ENCODE results near the gene B3GALT5.
"Not testable (repeated sequence)": the region's sequence is repeated elsewhere in the genome, so short reads cannot be mapped to it uniquely, and the experiment has no call there.

Gene B3GALT5, protein sequence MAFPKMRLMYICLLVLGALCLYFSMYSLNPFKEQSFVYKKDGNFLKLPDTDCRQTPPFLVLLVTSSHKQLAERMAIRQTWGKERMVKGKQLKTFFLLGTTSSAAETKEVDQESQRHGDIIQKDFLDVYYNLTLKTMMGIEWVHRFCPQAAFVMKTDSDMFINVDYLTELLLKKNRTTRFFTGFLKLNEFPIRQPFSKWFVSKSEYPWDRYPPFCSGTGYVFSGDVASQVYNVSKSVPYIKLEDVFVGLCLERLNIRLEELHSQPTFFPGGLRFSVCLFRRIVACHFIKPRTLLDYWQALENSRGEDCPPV

DNA sequence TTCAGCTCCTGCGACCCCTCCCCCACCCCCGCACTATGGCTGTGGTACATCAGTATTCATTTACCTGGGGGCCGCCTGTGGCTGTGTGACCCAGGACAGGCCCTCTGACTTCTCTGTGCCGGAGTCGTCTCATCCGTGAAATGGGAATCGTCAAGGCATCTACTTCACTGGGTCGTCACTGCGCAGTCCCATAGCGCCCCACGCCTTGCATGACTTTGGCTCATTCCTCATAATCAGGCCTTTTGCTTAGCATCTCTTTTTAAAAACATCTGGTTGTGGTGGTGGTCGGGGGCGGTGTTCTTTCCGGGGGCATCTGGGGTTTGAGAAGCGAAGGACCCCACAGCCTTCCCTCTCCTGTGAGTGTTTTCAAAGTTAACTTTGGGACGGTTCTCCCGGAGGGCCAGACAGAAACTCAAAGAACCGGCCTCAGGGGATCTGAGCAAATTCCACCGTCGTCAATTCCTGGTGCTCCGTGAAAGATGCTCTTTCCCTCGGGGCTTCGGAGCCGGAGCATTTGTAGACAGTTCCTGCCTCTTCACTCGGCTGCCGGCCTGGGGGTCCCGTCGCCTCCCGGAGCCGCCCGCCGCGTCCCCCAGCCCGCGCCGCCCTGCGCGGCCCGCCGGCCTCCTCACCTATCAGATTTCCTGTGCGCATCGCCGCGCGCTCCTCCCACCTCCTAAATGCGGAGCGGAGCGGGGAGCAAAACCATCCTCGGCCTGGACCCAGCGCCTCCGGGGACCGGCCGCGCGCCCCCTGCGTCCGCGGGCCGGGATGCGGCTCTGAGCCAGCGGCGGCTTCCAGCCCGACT is at the start of gene B3GALT5:
TSS of gene B3GALT5 (plus strand) at position 708 of the 808 bp plus-strand sequence. CDS start 47,620 bp downstream, outside the sequence.
- DNase-seq (ENCODE audit: low read depth in 2 of 3, low spot score in 1 of 3), result no peak

GRCh38 chr21:39564200-39564599 is 48.5 kb upstream of the B3GALT5 start:
- DNase-seq (ENCODE audit: low read depth in 2 of 3, low spot score in 1 of 3), result no peak

GRCh38 chr21:39567180-39567972 is 45.4 kb upstream of the B3GALT5 start:
- DNase-seq (ENCODE audit: low read depth in 2 of 3, low spot score in 1 of 3), result no peak

GRCh38 chr21:39568361-39568760 is 44.4 kb upstream of the B3GALT5 start:
- DNase-seq (ENCODE audit: low read depth in 2 of 3, low spot score in 1 of 3), result no peak

GRCh38 chr21:39575775-39576174 is 37.0 kb upstream of the B3GALT5 start:
- DNase-seq (ENCODE audit: low read depth in 2 of 3, low spot score in 1 of 3), result no peak

DNA sequence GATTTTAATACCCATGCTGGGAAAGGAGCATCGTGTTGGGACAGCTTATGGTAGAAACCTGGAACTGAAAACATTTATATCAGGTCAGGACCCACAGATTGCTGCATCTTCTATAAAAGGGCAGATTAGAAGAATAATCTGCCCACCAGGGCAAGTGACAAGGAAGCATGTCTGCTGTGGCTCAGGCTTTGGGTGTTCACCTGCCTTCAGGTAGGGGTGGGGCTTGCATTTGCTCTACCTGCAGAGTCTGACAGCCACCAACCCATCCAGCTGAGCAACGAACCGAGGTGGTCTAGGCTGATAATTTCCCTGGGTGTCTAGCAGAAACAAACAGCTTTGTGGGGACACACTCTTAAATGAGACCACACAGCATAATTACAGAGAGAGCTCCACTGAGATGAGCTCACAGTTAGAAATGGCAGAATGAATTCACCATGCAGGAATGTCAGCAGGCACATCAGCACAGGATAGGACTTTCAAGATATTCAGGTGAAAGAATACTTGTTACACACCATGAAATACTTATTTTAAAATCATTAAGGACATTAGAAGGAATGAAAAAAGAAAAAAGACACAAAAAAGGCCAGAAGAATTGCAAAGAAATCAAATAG is 36.1 kb upstream of the B3GALT5 start:
- DNase-seq (ENCODE audit: low read depth in 2 of 3, low spot score in 1 of 3), result no peak

GRCh38 chr21:39579734-39580332 is 32.9 kb upstream of the B3GALT5 start:
- no peak for DNase-seq (ENCODE audit: low read depth in 2 of 3, low spot score in 1 of 3)

DNA sequence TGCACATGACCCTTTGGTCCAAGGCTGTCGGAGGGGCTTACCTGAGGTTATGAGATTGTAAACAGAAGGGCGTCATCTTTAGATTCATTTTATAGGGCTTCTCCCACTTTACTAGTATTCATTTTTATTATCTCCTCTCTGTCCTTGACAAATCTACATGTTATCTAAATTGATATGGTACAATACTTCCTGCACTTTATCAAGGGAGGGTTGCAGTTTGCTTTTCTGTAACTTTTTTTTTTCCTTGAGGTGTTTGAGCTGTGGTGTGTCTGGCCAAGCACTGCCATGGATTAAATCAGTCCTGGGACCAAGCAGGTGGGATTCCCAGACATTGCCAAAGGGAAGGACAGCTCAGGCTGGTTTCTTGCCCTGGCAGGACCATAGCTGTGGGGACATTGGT is 32.0 kb upstream of the B3GALT5 start:
- DNase-seq (ENCODE audit: low read depth in 2 of 3, low spot score in 1 of 3), result no peak

GRCh38 chr21:39581414-39581813 is 31.3 kb upstream of the B3GALT5 start:
- DNase-seq (ENCODE audit: low read depth in 2 of 3, low spot score in 1 of 3), result no peak

- DNase-seq (ENCODE audit: low read depth in 2 of 3, low spot score in 1 of 3), result no peak
Measured at GRCh38 chr21:39582749-39583148, 30.0 kb upstream of the B3GALT5 start.

- DNase-seq (ENCODE audit: low read depth in 2 of 3, low spot score in 1 of 3), result not testable (repeated sequence)
Measured at GRCh38 chr21:39583586-39583985, 29.2 kb upstream of the B3GALT5 start.

DNA sequence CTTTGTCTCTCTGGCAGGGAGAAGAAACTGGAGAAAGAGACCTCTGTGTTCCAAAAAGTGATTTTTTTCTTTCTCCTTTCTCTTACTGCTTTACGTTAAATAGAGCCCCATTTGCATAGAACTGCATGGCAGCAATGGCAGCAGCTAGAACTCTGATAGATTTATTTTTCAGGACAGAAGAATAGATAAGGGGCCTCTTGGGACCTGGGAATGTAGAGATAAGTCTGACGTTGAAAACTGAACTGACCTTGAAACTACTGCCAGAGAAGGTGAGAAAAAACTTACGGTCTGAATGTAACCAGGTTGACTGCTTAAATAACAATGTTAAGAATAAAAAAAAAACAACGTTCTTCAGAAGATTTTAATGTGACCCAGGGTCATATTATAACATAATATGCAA is 25.4 kb upstream of the B3GALT5 start:
- DNase-seq (ENCODE audit: low read depth in 2 of 3, low spot score in 1 of 3), result no peak

DNA sequence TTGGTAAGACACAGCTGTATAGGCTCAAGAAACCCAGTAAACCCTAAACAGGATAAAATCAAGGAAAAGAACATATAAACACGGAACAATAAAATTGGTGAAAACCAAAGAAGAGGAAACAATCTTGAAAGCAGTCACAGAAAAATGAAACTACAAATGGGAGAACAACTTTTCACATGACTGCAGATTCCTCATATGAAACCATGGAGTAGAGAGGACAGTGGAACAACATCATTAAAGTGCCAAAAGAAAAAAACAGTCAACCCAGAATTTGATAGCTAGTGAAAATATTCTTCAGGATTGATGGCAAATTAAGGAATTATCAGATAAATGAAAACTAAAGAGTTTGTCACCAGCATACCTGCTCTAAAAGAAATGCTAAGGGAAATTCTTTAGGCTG is 23.9 kb upstream of the B3GALT5 start:
- DNase-seq (ENCODE audit: low read depth in 2 of 3, low spot score in 1 of 3), result no peak

DNA sequence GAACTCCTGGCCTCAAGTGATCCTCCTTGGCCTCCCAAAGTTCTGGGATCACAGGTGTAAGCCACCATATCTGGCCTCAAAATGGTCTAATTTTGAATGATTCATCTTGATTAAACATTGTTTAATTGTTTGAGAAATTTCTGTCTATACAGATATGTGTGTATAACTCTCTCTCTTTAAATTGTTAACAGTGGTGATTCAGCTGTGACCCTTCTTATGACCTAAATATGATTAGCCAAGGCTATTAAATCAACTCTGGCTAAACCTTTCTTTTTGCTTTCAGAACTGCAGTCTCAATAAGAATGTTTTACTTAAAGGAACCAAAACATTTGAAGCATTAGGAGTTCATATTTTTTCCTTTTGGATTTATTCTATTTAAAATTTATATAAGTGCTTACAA is 19.2 kb upstream of the B3GALT5 start:
- DNase-seq (ENCODE audit: low read depth in 2 of 3, low spot score in 1 of 3), result no peak

DNA sequence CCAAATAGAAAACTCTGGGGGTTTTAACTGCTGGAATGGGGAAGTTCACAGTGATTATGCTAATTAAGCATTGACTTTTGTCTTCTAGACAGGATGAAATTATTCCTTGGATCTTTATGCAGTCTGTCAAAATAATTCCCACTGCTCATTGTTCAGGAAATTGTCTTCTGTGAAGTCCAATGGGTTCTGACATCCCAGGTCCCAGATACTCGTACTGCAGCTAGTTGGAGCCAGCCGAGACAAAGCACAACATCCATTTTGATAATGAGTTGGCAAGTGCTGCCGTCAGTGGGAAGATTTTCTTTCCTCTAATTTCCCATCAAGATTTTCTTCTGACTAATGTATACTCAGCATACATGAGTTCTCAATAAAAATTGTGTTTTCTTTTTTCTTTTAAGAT is 17.3 kb upstream of the B3GALT5 start:
- no peak for DNase-seq (ENCODE audit: low read depth in 2 of 3, low spot score in 1 of 3)

GRCh38 chr21:39597595-39597994 is 15.1 kb upstream of the B3GALT5 start:
- no peak for DNase-seq (ENCODE audit: low read depth in 2 of 3, low spot score in 1 of 3)

GRCh38 chr21:39599191-39599970 is 13.4 kb upstream of the B3GALT5 start:
- DNase-seq (ENCODE audit: low read depth in 2 of 3, low spot score in 1 of 3), result no peak

GRCh38 chr21:39601187-39601928 is 11.4 kb upstream of the B3GALT5 start:
- DNase-seq (ENCODE audit: low read depth in 2 of 3, low spot score in 1 of 3), result no peak

GRCh38 chr21:39602076-39602689 is 10.6 kb upstream of the B3GALT5 start:
- DNase-seq (ENCODE audit: low read depth in 2 of 3, low spot score in 1 of 3), result no peak

All from stimulated activated CD4-positive, alpha-beta T cell treated with anti-CD3 and anti-CD28 coated beads, Interleukin-12 subunit alpha, Interleukin-12 subunit beta, amount 100 ng/mL, for 48 hours (primary cell).